HG03575 (cell line): ENCODE results near the gene MEIS1.

Experiments used
- ATAC-seq: cut with Tn5 transposase; IDR thresholded peaks from one replicate; pipeline ENCODE4 v1.9.1; 2021; ENCODE audit not compliant: unreplicated experiment, insufficient number of reproducible peaks, low FRiP score; ENCODE audit errors: extremely low read depth

MEIS1 gene

GRCh38 chr2:66572391-66572790 lies 137.5 kb downstream of the MEIS1 start:
- no peak for ATAC-seq

DNA sequence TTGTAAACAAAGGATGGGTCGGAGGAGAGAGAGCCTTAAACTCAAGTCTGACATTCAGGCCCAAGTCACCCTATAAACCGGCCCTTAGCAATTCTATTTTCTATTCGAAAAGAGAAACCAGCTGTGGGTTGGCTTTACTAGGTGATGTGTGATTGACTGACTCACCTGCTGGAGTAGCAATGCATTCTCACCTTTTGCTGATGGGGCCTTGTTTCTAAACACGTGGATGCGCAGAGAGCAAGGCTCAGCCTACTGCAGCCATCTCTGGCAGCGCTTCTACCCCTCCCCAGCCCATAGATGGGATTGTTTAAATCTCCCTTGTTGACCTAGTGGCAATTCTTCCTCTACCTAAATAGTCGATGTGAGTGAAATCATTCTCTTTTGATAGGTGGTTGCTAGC lies 138.5 kb downstream of the MEIS1 start:
- no peak for ATAC-seq

- ATAC-seq = no peak
These were observed 138.9 kb downstream of the MEIS1 start for GRCh38 chr2:66573821-66574233.

- no peak for ATAC-seq
These were observed 140.0 kb downstream of the MEIS1 start for GRCh38 chr2:66574701-66575624.

GRCh38 chr2:66575625-66576310 lies 140.8 kb downstream of the MEIS1 start:
- ATAC-seq = no peak

DNA sequence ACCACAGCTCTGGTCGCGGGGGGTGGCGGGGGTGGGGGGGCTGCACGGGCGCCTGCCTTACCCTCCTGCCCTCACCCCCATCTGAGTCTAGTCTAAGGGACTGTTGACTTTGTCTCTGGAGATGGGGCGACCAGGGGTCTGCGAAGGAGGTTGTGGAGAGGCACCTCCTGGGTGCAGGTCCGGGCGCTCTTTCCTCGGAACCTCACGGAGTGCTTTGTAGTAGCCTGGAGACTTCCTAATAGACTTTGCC lies 141.3 kb downstream of the MEIS1 start:
- no peak for ATAC-seq

DNA sequence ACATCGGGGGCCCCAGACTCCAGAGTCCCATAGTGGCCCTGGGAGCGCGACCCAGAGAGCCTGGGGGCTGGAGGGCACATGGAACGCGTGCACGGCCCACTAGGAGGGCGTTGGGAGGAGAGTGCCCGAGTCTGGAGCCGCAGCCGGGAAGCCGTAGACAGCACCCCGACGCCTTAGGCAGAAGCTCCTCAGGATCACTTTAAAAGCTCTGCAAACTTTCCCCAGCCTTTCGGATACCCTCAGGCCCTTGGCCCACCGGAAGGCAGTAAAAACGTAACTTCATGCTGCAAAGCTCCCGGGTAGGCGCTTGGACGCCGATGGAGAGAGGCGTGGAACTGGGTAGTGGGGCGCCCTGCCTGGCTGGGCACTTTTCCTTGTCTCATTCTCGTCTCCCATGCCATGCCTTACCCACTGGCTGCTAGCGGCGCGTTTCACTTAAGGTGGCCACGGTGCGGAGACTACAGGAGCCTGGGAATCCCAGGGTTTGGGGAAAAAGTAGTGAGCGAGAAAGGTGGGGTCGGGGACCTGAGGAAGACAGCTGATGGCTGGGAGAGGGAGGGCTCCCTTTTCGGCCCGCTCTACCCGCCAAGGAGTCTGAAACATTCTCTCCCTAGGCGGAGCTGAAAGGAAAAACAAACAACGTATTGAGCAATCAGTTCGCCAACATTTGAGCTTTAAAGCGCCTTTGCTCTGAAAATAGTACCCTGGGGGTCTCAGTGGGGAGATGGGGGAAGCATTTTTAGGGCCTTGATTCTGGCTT lies 141.8 kb downstream of the MEIS1 start:
- no peak for ATAC-seq

DNA sequence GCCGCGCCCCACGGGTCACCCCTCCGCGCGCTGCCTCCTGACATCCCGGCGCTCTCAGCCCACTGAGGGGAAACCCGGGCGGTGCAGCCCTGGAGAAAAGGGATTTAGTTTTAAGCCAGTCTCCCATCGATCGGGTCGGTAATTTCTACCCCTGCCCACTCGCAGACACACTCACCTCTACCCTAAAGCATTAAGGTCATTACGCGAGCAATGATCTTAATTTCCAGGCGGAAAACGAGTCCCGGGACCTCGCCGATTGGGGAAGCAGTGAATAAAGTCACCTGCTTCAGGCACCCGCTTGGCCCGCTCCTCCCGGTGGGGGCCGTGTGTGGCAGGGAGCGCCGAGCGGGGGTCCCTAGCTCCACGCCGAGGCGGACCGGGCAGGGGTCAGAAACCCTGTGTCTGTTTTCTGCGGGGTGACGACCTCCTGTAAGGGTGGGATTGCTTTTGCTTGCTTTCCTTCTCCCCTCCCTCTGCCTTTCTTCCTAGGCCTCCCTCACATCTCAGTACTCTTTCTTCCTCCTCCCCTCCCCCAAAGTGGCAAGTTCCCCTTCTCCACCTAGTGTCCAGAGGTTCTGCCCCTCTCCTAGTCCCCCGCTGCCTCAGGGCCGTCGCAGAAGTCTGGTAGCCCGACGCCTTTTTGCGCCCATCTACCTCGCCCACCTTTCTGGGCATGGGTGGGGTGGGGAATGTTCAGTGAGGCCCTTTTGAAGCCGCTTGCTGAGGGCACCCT lies 142.6 kb downstream of the MEIS1 start:
- no peak for ATAC-seq

DNA sequence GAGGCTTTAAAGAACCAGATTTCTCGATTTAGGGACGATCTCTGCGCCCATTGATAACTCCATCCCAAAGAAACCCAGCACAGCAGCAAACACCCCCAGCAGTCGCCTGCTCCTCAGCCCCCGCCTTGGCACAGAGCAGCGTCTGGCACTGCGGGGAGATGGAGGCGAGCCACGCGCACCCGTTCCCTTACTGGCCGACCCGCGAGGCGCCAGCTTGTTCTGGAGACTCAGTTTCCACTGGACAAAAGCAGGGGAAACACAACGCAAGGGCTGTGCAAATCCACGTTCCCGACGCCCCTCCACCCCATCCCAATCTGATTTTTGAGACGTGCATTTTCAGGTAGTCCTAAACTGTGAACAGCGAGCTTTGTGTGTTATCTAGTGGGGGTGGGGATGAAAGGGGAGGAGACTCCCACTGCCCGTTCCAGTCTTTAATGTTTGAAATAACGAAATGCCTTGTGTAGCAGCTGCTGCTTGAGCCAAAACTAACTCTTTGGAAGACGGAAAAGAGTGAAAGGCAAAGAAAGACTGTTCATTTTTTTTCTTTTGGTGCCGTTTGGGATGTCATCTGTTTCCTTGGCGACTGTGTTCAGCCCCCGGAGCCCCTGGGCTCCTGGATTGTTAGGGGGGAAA lies 143.2 kb downstream of the MEIS1 start:
- ATAC-seq = no peak

DNA sequence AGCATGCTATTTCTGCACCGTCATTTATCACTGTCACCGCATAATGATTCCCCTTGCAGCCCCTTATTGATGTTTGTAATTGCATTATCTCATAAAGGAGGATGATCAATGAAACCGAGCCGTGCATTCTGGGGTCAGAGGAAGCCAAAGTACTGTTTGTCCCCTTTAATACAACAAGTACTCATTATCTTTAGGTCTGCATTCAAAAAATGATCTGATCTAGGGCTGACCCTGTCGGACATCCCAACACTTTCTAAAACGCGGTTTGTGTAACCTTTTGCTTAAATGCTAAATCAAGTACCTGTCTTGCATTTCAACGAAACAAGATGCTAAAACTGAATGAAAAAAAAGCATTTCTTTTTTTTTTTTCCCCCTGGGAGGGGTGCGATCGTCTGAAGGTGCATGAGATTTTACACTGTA lies 143.8 kb downstream of the MEIS1 start:
- ATAC-seq = no peak

- no peak for ATAC-seq
These were observed 144.5 kb downstream of the MEIS1 start for GRCh38 chr2:66579186-66580126.

DNA sequence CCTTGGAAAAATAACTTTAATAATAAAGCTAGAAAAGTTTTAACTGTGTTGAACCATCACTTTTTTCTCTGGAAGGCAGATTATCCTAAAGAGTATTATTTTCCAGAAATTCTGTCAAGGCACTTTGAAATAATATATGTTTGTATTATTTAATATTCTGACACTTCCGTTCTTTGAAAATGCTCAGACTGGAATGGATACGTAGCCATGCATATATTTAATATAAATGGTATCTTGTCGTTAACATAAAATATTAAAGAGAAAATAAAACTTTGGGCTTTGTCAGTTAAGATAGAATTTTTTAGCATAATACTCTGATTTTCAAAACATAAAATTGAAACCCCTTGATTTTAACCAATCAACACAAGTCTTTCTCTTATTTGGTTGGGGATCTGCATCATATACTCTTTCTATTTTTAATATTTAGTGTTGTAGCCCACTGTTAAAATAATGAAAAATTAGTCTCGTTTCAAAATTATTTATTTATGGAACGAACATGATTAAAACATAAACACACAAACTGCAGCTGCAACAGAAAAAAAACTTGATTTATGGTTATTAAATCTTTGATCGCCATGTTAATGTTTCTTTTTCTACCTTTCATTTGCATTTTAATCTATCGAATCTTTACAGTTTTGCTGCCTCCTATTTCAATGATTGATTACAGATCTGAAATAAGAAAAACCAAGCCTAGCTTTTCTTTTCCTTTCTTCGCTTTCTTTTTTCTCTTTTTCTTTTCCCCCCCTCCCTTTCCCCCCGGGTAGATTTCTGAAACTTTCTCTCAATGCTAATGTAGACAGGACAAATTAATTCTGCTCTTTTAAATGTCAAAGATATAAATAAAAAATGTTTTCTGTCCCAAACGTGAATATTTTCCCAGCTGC lies 145.5 kb downstream of the MEIS1 start:
- ATAC-seq = no peak

- no peak for ATAC-seq
These were observed 146.6 kb downstream of the MEIS1 start for GRCh38 chr2:66581339-66582103.

DNA sequence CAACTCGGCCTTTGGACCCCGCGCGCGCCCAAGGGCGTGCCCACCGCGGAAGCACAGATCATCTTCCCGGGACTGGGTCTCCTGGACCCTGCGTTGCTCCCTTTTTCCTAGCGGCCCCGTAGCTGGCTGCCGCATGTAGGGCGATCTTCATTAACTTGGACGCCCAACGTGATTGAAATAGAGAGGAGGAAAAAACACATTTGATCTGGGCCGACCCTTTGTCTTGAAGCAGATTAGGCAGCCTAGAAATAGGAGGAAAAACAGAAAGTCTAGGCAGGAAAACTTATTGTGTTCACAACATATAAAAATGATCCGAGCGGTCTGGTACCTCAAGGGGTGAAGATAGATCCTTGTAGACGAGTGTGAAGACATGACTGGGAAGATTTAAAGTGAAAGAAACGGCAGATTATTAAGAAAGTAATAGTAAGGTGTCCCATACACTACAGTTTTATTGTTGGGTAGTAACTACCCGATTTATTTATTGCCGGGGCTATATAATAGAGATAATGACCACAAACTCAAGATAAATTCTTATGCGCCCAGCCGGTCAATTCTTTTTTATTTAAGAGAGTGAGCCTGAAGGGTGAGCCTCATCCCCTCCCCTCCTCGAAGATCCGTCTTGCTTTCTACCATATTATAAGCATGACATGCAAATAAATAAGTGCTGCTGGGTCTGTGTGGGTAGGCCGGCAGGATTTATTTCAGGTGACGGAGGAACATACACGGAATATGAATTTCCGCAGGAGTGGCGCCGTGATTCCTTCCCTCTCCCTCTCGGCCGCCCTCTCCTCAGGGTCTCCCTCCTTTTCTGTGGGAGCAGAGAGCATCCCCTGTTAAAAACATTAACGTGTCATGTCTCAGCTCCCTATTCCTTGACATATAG lies 147.4 kb downstream of the MEIS1 start:
- ATAC-seq = no peak
